HG03439 (cell line): ENCODE results near the gene YIPF6.
"Not testable (repeated sequence)": the region's sequence is repeated elsewhere in the genome, so short reads cannot be mapped to it uniquely, and the experiment has no call there.

Experiments
- ATAC-seq: cut with Tn5 transposase; IDR thresholded peaks from one replicate; pipeline ENCODE4 v1.9.1; 2021; ENCODE audit warnings: mild to moderate bottlenecking, moderate library complexity; ENCODE audit not compliant: unreplicated experiment

Gene YIPF6, protein sequence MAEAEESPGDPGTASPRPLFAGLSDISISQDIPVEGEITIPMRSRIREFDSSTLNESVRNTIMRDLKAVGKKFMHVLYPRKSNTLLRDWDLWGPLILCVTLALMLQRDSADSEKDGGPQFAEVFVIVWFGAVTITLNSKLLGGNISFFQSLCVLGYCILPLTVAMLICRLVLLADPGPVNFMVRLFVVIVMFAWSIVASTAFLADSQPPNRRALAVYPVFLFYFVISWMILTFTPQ

GRCh38 chrX:68498508-68499379, at the start of gene YIPF6:
Gene YIPF6 (plus strand): TSS chrX:68499051. CDS start chrX:68499067, 16 bp downstream.
- ATAC-seq: peak; percentile 98

GRCh38 chrX:68451720-68452119, 47.1 kb upstream of the YIPF6 start:
- no peak for ATAC-seq

- no peak for ATAC-seq
Measured at GRCh38 chrX:68454476-68455150, 44.2 kb upstream of the YIPF6 start.

- ATAC-seq: no peak
Measured at GRCh38 chrX:68455151-68455510, 43.7 kb upstream of the YIPF6 start.

GRCh38 chrX:68461093-68461492, 37.8 kb upstream of the YIPF6 start:
- ATAC-seq: no peak

DNA sequence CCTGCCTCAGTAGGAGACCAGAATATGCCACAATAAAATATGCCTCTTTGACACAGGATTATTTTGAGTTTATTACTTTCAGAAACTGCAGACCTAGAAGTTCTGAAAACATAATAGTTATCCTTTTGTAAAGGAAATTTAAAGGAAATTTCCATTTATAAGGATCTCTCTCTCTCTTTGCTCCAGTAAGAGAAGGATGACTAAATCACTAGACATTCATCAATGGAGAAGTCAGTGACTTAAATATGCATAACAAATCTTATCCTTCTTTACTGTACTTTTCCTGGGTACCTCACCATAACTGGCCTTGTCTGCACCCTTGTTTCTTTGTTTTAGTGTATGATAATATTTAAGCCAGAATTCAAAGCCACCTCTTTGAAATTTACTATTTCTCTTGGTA, 37.3 kb upstream of the YIPF6 start:
- ATAC-seq: no peak

DNA sequence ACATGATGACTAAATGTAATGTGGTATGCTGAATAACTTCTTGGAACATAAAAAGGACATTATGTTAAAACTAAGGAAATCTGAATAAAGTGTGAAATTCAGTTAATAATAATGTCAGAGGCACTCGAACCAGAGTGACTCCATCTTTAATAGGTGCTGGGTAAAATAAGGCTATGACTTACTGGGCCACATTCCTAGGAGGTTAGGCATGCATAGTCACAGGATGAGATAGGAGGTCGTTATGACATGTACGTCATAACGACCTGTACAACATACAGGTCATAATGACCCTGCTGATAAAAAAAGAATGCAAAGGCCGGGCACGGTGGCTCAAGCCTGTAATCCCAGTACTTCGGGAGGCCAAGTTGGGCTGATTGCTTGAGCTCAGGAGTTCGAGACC, 36.7 kb upstream of the YIPF6 start:
- ATAC-seq: no peak

- ATAC-seq: no peak
Measured at GRCh38 chrX:68462653-68463052, 36.2 kb upstream of the YIPF6 start.

DNA sequence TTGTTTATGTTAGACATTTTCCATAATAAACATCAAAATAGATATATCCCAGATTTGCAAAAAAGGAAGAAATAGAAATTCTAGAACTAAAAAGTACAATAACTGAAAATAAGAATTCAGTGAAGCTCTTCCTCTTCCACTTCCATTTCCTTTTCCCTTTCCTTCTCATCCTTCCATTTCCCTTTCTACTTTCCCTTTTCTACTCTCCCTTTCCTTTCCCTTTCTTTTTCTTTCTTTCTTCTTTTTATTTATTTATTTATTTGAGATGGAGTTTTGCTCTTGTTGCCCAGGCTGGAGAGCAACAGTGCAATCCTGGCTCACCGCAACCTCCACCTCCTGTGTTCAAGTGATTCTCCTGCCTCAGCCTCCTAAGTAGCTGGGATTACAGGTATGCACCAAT, 35.0 kb upstream of the YIPF6 start:
- ATAC-seq: no peak

GRCh38 chrX:68464796-68465195, 34.1 kb upstream of the YIPF6 start:
- ATAC-seq: no peak

GRCh38 chrX:68480969-68481368, 17.9 kb upstream of the YIPF6 start:
- ATAC-seq: no peak

- not testable (repeated sequence) for ATAC-seq
Measured at GRCh38 chrX:68486198-68486597, 12.7 kb upstream of the YIPF6 start.

DNA sequence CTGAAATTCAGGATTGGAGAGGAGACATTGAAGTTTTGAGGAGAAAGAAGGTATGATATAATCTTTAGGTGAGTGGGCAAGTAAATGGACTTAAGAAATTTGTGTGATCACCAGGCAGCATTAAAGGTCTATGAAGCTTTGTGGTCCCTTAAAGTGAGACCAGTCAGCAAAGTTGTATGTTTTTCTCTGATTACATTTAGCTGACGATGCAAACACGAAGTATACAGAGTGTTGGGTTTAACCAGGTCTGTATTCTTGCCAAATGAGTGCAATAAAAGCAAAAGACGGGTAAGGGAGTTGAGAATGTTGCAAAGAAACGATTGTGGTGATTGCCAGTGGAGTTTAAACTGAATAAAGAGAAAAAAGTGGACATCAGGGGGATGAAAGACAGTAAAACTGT, 11.6 kb upstream of the YIPF6 start:
- ATAC-seq: no peak

GRCh38 chrX:68487924-68488323, 10.9 kb upstream of the YIPF6 start:
- ATAC-seq: no peak

- no peak for ATAC-seq
Measured at GRCh38 chrX:68488657-68489056, 10.2 kb upstream of the YIPF6 start.

DNA sequence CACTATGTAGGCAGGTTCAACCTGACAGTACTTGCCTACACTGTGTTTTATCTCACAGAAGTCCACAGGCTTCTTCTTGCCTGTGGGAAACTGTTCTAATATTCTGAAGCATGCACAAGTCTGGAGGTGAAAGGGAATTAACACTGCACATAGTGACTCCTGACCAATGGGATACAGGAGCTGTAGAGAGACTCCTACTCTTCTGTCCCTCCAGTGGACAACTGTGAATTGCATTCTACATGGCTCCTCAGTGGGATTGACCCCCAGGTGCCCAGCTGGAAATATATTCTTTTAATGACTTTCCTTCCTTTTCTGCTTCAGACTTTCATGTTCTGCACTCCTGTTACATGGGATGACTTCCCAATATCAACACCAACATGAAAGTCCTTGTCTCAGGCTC, 8.2 kb upstream of the YIPF6 start:
- ATAC-seq: no peak

DNA sequence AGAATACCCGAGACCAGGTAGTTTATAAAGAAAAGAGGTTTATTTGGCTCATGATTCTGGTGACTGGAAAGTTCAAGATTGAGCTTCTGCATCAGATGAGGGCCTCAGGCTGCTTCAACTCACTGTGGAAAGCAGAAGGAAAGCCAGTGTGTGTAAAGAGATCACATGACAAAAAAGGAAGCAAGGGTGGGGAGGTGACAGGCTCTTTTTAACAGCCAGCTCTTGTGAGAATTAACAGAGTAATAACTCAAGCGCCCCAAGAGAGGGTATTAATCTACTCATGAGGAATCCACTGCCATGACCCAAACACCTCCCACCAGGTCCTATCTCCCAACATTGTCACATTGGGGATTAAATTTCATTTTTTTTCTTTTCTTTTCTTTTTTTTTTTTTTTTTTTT, 6.3 kb upstream of the YIPF6 start:
- ATAC-seq: no peak

DNA sequence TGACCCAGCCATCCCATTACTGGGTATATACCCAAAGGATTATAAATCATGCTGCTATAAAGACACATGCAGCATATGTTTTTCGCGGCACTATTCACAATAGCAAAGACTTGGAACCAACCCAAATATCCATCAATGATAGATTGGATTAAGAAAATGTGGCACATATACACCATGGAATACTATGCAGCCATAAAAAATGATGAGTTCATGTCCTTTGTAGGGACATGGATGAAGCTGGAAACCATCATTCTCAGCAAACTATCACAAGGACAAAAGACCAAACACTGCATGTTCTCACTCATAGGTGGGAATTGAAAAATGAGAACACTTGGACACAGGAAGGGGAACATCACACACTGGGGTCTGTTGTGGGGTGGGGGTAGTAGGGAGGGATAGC, 5.1 kb upstream of the YIPF6 start:
- not testable (repeated sequence) for ATAC-seq

- ATAC-seq: no peak
Measured at GRCh38 chrX:68498044-68498507, 775 bp upstream of the YIPF6 start.

DNA sequence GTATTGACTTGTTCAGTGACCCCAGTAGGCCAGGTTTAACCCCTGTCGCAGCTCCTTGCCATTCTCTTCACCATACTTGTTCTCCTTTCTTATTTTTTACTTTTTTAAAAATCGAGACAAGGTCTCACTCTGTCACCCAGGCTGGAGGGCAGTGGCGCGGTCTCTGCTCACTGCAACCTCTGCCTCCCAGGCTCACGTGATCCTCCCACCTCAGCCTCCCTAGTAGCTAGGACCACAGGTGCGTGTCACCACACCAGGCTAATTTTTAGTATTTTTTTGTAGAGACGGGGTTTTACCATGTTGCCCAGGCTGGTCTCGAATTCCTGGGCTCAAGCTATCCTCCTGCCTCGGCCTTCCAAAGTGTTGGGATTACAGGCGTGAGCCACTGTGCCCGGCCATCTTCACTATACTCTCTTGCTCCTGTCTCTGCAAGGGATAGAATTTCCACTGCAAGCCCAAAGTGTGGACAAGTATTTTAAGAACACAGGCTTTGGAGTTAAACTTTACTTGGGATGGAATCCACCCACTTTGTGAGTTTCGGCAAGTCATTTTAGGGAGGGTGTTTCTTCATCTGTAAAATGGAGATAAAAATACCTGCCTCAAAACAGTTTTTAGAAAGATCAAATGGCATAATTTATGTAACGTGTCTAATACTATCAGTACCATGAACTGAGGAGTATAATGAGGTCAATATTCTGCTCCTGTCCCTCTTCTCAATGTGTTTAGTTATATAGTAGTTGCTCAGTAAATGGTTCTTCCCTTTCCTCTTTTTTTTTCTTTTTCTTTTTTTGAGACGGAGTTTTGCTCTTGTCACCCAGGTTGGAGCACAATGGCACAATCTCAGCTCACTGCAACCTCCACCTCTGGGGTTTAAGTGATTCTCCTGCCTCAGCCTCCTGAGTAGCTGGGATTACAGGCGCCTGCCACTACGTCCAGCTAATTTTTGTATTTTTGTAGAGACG, 973 bp downstream of the YIPF6 start:
- no peak for ATAC-seq
